A673 (cell line): ENCODE results near the gene NR5A1.

ENCODE experiments used
- CTCF ChIP-seq: fragments of 300-800, 200-600 bp; sonication (generic); conservative IDR thresholded peaks from 2 replicates; pipeline ENCODE4 v1.5.1; 2017; ENCODE audit warnings: low read depth, mild to moderate bottlenecking, antibody characterized with exemption, low read length, moderate library complexity, mixed read lengths
- EZH2 ChIP-seq: fragments of 200-600 bp; sonication (generic); IDR thresholded peaks from 2 replicates; pipeline ENCODE4 v1.6.1; 2017; ENCODE audit warnings: borderline replicate concordance, low read depth, mild to moderate bottlenecking, mixed read lengths, antibody characterized with exemption, low read length; ENCODE audit not compliant: poor library complexity, severe bottlenecking

- TF ChIP-seq CTCF = no peak
- TF ChIP-seq EZH2 = no peak
Measured at GRCh38 chr9:124489222-124489621, 18.0 kb downstream of the NR5A1 start.
